ENCODE data around the gene FAM107B. TPM values are rescaled to one million over a fixed set of nuclear protein-coding genes. Genes with fewer than 3 reads are reported as not detected.

Gene FAM107B
- total and polyA plus RNA-seq, 10 of the 15 experiments (the other 5 are each of a cell fraction or from before 2014, with no cell fraction given) = 22.9 to 162 (median 86.6) TPM

DNA sequence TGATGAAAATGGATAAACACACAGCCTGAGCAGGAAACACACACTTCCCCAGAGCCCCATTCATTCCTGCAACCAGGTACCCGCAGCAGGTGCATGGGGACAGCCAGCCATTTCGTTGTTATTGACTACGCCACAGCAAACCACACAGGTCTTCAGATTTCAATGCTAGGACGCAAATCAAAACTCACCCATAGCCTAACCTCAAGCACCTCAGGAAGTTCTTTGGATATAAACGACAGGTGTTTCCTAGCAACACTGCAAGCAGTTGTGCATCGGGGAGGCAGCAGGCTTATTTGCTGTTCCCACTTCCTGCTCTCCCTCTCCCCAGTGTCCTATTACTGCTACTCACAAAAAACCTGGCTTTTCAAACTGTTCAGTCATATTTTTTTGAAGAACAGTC lies 267.5 kb downstream of the FAM107B start:
- CTCF ChIA-PET = interaction anchor here (0.8 to 1.5 kb wide), 3 partner anchors 8 to 383 kb away, joined by 3 to 5 read pairs (median 3); no protein-coding TSS in a partner anchor
- no peak for FAIRE-seq
- POLR2A ChIA-PET = no interaction called here
- no peak for TF ChIP-seq KLF5 (IDR thresholded peaks at IDR 0.05; ENCODE audit: partially characterized antibody)
- TF ChIP-seq KDM1A (IDR thresholded peaks at IDR 0.05; ENCODE audit: borderline replicate concordance) = no peak
- TF ChIP-seq ESRRA (IDR thresholded peaks at IDR 0.05; ENCODE audit: low read length) = no peak
- peak in 1 of 2 experiments; percentile 46; a peak in 1 of 4 replicates for TF ChIP-seq IKZF2 (IDR thresholded peaks at IDR 0.05)
- TF ChIP-seq, protein P1, sequence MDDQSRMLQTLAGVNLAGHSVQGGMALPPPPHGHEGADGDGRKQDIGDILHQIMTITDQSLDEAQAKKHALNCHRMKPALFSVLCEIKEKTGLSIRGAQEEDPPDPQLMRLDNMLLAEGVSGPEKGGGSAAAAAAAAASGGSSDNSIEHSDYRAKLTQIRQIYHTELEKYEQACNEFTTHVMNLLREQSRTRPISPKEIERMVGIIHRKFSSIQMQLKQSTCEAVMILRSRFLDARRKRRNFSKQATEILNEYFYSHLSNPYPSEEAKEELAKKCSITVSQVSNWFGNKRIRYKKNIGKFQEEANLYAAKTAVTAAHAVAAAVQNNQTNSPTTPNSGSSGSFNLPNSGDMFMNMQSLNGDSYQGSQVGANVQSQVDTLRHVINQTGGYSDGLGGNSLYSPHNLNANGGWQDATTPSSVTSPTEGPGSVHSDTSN (IDR thresholded peaks at IDR 0.05; ENCODE audit: insufficient replicate concordance, low read depth, low read length) = no peak
- TF ChIP-seq MEF2A (IDR thresholded peaks at IDR 0.05; ENCODE audit: insufficient read depth, low read depth, low read length) = no peak
- no peak for TF ChIP-seq TCF7 (IDR thresholded peaks at IDR 0.05; ENCODE audit: borderline replicate concordance)
- no peak for TF ChIP-seq MYB (IDR thresholded peaks at IDR 0.05; ENCODE audit: borderline replicate concordance, low read depth, low read length)
- TF ChIP-seq, protein P2, sequence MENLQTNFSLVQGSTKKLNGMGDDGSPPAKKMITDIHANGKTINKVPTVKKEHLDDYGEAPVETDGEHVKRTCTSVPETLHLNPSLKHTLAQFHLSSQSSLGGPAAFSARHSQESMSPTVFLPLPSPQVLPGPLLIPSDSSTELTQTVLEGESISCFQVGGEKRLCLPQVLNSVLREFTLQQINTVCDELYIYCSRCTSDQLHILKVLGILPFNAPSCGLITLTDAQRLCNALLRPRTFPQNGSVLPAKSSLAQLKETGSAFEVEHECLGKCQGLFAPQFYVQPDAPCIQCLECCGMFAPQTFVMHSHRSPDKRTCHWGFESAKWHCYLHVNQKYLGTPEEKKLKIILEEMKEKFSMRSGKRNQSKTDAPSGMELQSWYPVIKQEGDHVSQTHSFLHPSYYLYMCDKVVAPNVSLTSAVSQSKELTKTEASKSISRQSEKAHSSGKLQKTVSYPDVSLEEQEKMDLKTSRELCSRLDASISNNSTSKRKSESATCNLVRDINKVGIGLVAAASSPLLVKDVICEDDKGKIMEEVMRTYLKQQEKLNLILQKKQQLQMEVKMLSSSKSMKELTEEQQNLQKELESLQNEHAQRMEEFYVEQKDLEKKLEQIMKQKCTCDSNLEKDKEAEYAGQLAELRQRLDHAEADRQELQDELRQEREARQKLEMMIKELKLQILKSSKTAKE (IDR thresholded peaks at IDR 0.05; ENCODE audit: low read depth, poor library complexity, severe bottlenecking) = no peak
- TF ChIP-seq NFXL1 (IDR thresholded peaks at IDR 0.05; ENCODE audit: borderline replicate concordance) = no peak
- no peak for TF ChIP-seq ZSCAN29 (IDR thresholded peaks at IDR 0.05)
- no peak for TF ChIP-seq ZBED1 (IDR thresholded peaks at IDR 0.05; ENCODE audit: borderline replicate concordance)
- TF ChIP-seq SP1 (IDR thresholded peaks at IDR 0.05; ENCODE audit: low read depth, low read length) = no peak
- TF ChIP-seq IKZF1 (conservative IDR thresholded peaks at IDR 0.05) = peak; percentile 29; the same call in 1 of the 2 replicates
- TF ChIP-seq HDAC2 (IDR thresholded peaks at IDR 0.05) = no peak
- TF ChIP-seq, protein P3, sequence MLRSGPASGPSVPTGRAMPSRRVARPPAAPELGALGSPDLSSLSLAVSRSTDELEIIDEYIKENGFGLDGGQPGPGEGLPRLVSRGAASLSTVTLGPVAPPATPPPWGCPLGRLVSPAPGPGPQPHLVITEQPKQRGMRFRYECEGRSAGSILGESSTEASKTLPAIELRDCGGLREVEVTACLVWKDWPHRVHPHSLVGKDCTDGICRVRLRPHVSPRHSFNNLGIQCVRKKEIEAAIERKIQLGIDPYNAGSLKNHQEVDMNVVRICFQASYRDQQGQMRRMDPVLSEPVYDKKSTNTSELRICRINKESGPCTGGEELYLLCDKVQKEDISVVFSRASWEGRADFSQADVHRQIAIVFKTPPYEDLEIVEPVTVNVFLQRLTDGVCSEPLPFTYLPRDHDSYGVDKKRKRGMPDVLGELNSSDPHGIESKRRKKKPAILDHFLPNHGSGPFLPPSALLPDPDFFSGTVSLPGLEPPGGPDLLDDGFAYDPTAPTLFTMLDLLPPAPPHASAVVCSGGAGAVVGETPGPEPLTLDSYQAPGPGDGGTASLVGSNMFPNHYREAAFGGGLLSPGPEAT (IDR thresholded peaks at IDR 0.05; ENCODE audit: low read depth) = peak; percentile 21; the same call in 1 of the 2 replicates
- no peak for TF ChIP-seq NR2F1 (conservative IDR thresholded peaks at IDR 0.05)
- TF ChIP-seq ZNF622 (IDR thresholded peaks at IDR 0.05) = no peak
- no peak for TF ChIP-seq FOXK2 (IDR thresholded peaks at IDR 0.05)
- 0 out of 2 replicates have a peak, but pooled peaks have one; percentile 26 for TF ChIP-seq TCF3 (IDR thresholded peaks at IDR 0.05; ENCODE audit: borderline replicate concordance, insufficient read depth, low read depth, low read length)
- 0 out of 2 replicates have a peak, but pooled peaks have one; percentile 20 for TF ChIP-seq EED (IDR thresholded peaks at IDR 0.05; ENCODE audit: low read depth)
- TF ChIP-seq NRF1 (conservative IDR thresholded peaks at IDR 0.05; ENCODE audit: low read depth, low read length) = no peak

More for the DNA sequence above, 267.5 kb downstream of the FAM107B start:
- H3K27me3 ChIP-seq (replicated peaks in 1 of 2; ENCODE audit: control insufficient read depth in 2 of 2, insufficient read depth in 2 of 2, low read length in 1 of 2) = no peaks in the 10 kb centered on the region
- H4K20me1 ChIP-seq (ENCODE audit: control insufficient read depth, insufficient read depth) = no peaks in the 10 kb centered on the region
- no peak for DNase-seq (ENCODE audit: low read depth, low spot score)
- no peak overlapping the region for H3K27ac ChIP-seq (ENCODE audit: control insufficient read depth, insufficient read depth)
- ATAC-seq = peak; percentile 88
- SMC1A ChIA-PET (ENCODE audit: uncharacterized antibody, unreplicated experiment) = interaction anchor here (0.6 to 1.7 kb wide), 2 partner anchors 315 to 317 kb away, joined by 4 to 7 read pairs; no protein-coding TSS in a partner anchor
- in situ Hi-C loops (cut with MboI) (no loop called here), intact Hi-C loops (cut with micrococcal nuclease; ENCODE audit: unreplicated experiment) (no loop called here)
- RAD21 ChIA-PET (ENCODE audit: unreplicated experiment) = no interaction called here
- H3K4me1 ChIP-seq (ENCODE audit: control insufficient read depth, insufficient read depth, low read length) = peaks cover 8% of the 10 kb centered on the region
- peaks cover 3% of the 10 kb centered on the region; the same call in 2 of the 3 replicates for H3K9me3 ChIP-seq (replicated peaks; ENCODE audit: control insufficient read depth, insufficient read depth, low read length)
- no peak overlapping the region for H2AFZ ChIP-seq (ENCODE audit: control insufficient read depth, low read depth, low read length)
- H3K4me3 ChIP-seq = no peak overlapping the region
- 33% methylated on average over 6 of the region's 6 CpGs for WGBS (ENCODE audit: insufficient coverage, insufficient replicate concordance, low lambda C conversion rate, missing lambda C conversion rate)
- no peaks in the 10 kb centered on the region for H3K36me3 ChIP-seq (ENCODE audit: control insufficient read depth in 2 of 2, insufficient read depth in 2 of 2, low read length in 1 of 2)
- BruUV-seq (replicated peaks) = no TSS peak
- H3K79me2 ChIP-seq (ENCODE audit: control insufficient read depth, insufficient read depth, low read length) = no peaks in the 10 kb centered on the region
- H3K9ac ChIP-seq (ENCODE audit: control insufficient read depth, insufficient read depth, low read length) = no peak overlapping the region
- no peak overlapping the region for H3K4me2 ChIP-seq (ENCODE audit: control insufficient read depth, insufficient read depth)

All from GM12878 (cell line).